ENCODE measurements around the gene FECH. TPM values are rescaled to one million over a fixed set of nuclear protein-coding genes. Genes with fewer than 3 reads are reported as not detected.
"Not testable (repeated sequence)": the region's sequence is repeated elsewhere in the genome, so short reads cannot be mapped to it uniquely, and the experiment has no call there.

The FECH gene
- total and polyA plus RNA-seq, 11 donors = 4.7 to 93.3 (median 41.4) TPM

DNA sequence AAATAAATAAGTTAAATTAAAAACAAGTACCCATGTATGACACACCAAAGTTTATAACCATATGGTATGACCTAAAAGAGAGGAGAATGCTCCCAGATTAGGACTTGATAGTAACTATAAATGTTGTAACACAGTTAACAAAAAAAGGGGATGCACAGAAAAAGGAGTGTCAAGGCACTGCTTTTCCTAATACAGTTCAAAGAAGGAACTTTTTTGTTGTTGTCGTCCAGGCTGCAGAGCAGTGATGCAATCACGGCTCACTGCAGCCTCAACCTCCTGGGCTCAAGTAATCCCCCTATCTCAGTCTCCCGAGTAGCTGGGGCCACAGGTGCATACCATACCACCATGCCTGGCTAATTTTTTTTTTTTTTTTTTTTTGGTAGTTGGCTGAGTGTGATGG lies 32.4 kb upstream of the FECH start:
- H3K27me3 ChIP-seq = no peaks in the 10 kb centered on the region
- TF ChIP-seq, protein P1, sequence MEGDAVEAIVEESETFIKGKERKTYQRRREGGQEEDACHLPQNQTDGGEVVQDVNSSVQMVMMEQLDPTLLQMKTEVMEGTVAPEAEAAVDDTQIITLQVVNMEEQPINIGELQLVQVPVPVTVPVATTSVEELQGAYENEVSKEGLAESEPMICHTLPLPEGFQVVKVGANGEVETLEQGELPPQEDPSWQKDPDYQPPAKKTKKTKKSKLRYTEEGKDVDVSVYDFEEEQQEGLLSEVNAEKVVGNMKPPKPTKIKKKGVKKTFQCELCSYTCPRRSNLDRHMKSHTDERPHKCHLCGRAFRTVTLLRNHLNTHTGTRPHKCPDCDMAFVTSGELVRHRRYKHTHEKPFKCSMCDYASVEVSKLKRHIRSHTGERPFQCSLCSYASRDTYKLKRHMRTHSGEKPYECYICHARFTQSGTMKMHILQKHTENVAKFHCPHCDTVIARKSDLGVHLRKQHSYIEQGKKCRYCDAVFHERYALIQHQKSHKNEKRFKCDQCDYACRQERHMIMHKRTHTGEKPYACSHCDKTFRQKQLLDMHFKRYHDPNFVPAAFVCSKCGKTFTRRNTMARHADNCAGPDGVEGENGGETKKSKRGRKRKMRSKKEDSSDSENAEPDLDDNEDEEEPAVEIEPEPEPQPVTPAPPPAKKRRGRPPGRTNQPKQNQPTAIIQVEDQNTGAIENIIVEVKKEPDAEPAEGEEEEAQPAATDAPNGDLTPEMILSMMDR (IDR thresholded peaks at IDR 0.05) = no peak
- TF ChIP-seq POLR2A (IDR thresholded peaks at IDR 0.05) = no peak
- ATAC-seq (no peak), DNase-seq (no peak)
- 55 to 82% (median 65%) methylated on average over 3 of the region's 3 CpGs for WGBS, 4 donors
- H3K9me3 ChIP-seq = no peaks in the 10 kb centered on the region
- peaks cover 0 to 38% (median 17%) of the 10 kb centered on the region in 12 donors for H3K4me1 ChIP-seq
- intact Hi-C loops (cut with DNase I) = no loop called here
- no peak overlapping the region for H3K27ac ChIP-seq
- peaks cover 0 to 54% (median 49%) of the 10 kb centered on the region in 9 donors for H3K36me3 ChIP-seq
- no peak overlapping the region for H3K4me3 ChIP-seq

GRCh38 chr18:57603871-57604270 lies 17.4 kb upstream of the FECH start:
- TF ChIP-seq, protein P1 (IDR thresholded peaks at IDR 0.05) = no peak
- no peak for TF ChIP-seq POLR2A (IDR thresholded peaks at IDR 0.05)
- DNase-seq (no peak), ATAC-seq (no peak)
- Histone ChIP-seq H3K36me3 (peaks cover 0 to 100% (median 98%) of the 10 kb centered on the region in 9 donors), H3K27me3 (no peaks in the 10 kb centered on the region), H3K9me3 (no peaks in the 10 kb centered on the region), H3K4me3 (no peak overlapping the region), H3K27ac (no peak overlapping the region), H3K4me1 (no peaks in the 10 kb centered on the region)
- 33 to 63% (median 53%) methylated on average over 1 of the region's 1 CpG for WGBS, 4 donors
- intact Hi-C loops (cut with DNase I) = no loop called here

DNA sequence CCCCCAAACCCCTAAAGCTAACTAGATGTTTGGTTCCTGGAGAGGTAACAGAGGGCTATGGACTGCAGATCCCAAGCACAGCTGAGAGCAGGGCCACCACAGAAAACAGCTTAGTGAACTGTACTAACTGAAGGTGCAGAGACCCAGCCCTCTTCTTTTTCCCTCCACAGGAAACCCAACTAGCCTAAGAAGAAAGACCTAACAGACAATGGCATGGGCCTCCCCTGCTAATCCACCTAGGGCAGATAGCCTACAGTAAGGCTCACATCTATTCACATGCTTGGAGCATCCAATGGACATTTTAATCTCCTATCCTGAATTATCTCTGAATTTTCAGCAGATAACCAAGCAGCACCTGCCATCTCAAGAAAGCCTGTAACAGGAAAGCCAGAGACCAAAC lies 8.8 kb upstream of the FECH start:
- ATAC-seq = no peak
- H3K27ac ChIP-seq = no peak overlapping the region
- no peak for TF ChIP-seq POLR2A (IDR thresholded peaks at IDR 0.05)
- TF ChIP-seq, protein P1 (IDR thresholded peaks at IDR 0.05) = no peak
- H3K4me3 ChIP-seq = no peak overlapping the region
- no peaks in the 10 kb centered on the region for H3K9me3 ChIP-seq
- intact Hi-C loops (cut with DNase I) = no loop called here
- DNase-seq = no peak
- no peaks in the 10 kb centered on the region for H3K4me1 ChIP-seq
- peaks cover 0 to 33% (median 21%) of the 10 kb centered on the region in 9 donors for H3K36me3 ChIP-seq
- no peaks in the 10 kb centered on the region for H3K27me3 ChIP-seq

DNA sequence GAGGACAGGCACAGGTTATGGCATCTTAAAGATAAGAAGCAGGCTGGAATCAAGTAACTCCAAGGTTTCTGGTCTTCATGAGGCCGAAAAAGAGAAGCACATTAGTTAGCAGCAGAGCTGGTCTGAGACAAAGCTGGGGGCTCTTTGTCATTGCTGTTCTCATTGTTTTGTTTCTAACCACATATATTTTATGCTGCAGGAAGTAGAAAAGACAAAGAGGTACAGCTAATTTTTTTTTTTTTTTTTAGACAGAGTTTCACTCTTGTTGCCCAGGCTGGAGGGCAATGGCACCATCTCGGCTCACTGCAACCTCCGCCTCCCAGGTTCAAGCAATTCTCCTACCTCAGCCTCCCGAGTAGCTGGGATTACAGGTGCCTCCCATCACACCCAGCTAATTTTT lies 6.2 kb upstream of the FECH start:
- H3K4me1 ChIP-seq; H3K27ac ChIP-seq; H3K27me3 ChIP-seq; ATAC-seq; H3K9me3 ChIP-seq; DNase-seq; intact Hi-C loops (cut with DNase I); H3K4me3 ChIP-seq; H3K36me3 ChIP-seq: not testable (repeated sequence)
- WGBS, 4 donors = 89 to 95% (median 92%) methylated on average over 4 of the region's 4 CpGs

- WGBS, 4 donors = 82 to 93% (median 84%) methylated on average over 2 of the region's 2 CpGs
- no peak for DNase-seq
- intact Hi-C loops (cut with DNase I) = loop anchor here in 1 of 10 donors (5.0 kb wide), 1 partner anchor 33 kb away; the partner anchor contains the start of gene NARS1
- Histone ChIP-seq H3K27me3 (no peaks in the 10 kb centered on the region), H3K4me3 (no peak overlapping the region), H3K4me1 (peaks cover 0 to 20% (median 11%) of the 10 kb centered on the region in 12 donors), H3K27ac (no peak overlapping the region), H3K9me3 (no peaks in the 10 kb centered on the region), H3K36me3 (peaks cover 0 to 4% (median 0%) of the 10 kb centered on the region in 9 donors)
- no peak for TF ChIP-seq POLR2A (IDR thresholded peaks at IDR 0.05)
- TF ChIP-seq, protein P1 (IDR thresholded peaks at IDR 0.05) = no peak
- ATAC-seq = no peak
Measured at GRCh38 chr18:57589161-57589560, 2.7 kb upstream of the FECH start.
